ENCODE measurements around the gene TNRC18.
"Not testable (repeated sequence)": the region's sequence is repeated elsewhere in the genome, so short reads cannot be mapped to it uniquely, and the experiment has no call there.

TNRC18 gene

DNA sequence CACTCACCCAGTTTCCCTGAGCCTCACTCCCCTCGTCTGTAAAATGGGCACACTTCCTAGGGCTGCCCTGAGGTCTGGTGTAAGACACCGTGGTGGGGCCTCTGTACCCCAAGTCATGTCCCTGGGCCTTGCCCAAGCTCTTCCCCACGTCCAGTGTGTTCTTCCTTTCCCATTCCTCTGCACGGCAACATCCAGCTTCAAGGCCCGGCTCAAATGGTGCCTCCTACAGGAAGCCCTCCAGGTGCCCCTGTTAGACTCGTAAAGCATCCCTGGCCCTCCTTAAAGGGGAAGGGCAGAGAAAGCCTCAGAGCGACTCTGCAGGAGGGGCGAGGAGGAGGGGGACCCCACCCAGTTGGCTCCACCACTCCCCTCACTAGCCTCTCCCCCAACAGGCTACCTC, 132.3 kb downstream of the TNRC18 start:
- Histone ChIP-seq H3K4me2 (no peak overlapping the region), H4K20me1 (ENCODE audit: insufficient read depth) (no peaks in the 10 kb centered on the region), H3K27ac (no peak overlapping the region), H3K4me1 (ENCODE audit: low read depth, poor library complexity, severe bottlenecking) (no peaks in the 10 kb centered on the region), H3K27me3 (ENCODE audit: insufficient read depth, low read depth) (no peaks in the 10 kb centered on the region; the same call in 1 of the 2 replicates), H3K36me3 (ENCODE audit: insufficient read depth) (no peaks in the 10 kb centered on the region), H3K4me3 (IDR thresholded peaks at IDR 0.05; ENCODE audit: insufficient read depth, low read depth, low read length) (no peak overlapping the region), H3K9ac (no peak overlapping the region), H3K79me2 (ENCODE audit: insufficient read depth, low read depth) (no peaks in the 10 kb centered on the region), H2AFZ (ENCODE audit: low read depth) (no peak overlapping the region)
- TF ChIP-seq, protein P1, sequence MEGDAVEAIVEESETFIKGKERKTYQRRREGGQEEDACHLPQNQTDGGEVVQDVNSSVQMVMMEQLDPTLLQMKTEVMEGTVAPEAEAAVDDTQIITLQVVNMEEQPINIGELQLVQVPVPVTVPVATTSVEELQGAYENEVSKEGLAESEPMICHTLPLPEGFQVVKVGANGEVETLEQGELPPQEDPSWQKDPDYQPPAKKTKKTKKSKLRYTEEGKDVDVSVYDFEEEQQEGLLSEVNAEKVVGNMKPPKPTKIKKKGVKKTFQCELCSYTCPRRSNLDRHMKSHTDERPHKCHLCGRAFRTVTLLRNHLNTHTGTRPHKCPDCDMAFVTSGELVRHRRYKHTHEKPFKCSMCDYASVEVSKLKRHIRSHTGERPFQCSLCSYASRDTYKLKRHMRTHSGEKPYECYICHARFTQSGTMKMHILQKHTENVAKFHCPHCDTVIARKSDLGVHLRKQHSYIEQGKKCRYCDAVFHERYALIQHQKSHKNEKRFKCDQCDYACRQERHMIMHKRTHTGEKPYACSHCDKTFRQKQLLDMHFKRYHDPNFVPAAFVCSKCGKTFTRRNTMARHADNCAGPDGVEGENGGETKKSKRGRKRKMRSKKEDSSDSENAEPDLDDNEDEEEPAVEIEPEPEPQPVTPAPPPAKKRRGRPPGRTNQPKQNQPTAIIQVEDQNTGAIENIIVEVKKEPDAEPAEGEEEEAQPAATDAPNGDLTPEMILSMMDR (conservative IDR thresholded peaks at IDR 0.05; ENCODE audit: low read depth, low read length): no peak

DNA sequence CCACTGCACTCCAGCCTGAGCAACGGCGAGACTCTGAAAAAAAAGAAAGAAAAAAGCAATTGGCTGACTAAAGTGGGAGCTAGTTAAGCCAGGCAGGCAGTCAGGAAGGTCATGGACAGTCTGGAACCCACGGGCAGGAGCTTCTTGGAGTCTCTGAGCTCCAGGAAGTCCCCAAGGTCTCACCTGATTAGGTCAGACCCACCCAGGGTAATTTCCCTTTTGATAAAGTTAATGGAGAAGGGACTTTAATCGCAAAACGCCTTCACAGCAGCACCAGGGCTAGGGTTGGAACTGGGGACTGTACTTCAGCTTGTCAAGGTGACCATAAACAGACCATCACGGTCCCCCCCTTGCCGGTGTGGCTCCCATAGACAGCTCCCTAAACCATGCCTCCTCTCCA, 134.3 kb downstream of the TNRC18 start:
- H3K27me3 ChIP-seq (ENCODE audit: insufficient read depth, low read depth): peaks cover 3% of the 10 kb centered on the region
- no peaks in the 10 kb centered on the region for H3K4me1 ChIP-seq (ENCODE audit: low read depth, poor library complexity, severe bottlenecking)
- no peak overlapping the region for H3K27ac ChIP-seq
- TF ChIP-seq, protein P1 (conservative IDR thresholded peaks at IDR 0.05; ENCODE audit: low read depth, low read length): no peak
- no peaks in the 10 kb centered on the region for H3K79me2 ChIP-seq (ENCODE audit: insufficient read depth, low read depth)
- no peak overlapping the region for H3K9ac ChIP-seq
- H2AFZ ChIP-seq (ENCODE audit: low read depth): no peak overlapping the region
- no peak overlapping the region for H3K4me3 ChIP-seq (IDR thresholded peaks at IDR 0.05; ENCODE audit: insufficient read depth, low read depth, low read length)
- H3K36me3 ChIP-seq (ENCODE audit: insufficient read depth): no peaks in the 10 kb centered on the region
- no peaks in the 10 kb centered on the region for H4K20me1 ChIP-seq (ENCODE audit: insufficient read depth)
- no peak overlapping the region for H3K4me2 ChIP-seq

DNA sequence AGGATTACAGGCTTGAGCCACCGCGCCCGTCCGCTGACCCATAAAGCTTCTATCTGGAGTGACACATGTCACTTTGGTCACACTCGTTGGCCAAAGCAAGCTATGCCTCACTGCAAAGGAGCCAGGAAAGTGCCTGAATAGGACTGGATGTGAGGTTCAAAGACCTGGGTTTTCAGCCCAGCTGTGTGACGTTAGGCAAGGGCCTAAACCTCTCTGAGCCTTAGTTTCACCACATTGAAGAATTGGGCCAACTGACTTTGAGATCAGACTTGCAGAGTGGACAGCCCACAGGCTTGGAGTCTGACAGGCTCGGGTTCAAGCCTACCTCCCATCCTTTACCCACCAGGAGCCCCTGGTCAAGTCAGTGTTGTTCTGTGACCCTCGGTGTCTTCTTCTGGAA, 135.1 kb downstream of the TNRC18 start:
- H3K9ac ChIP-seq; H2AFZ ChIP-seq (ENCODE audit: low read depth); H3K36me3 ChIP-seq (ENCODE audit: insufficient read depth); H3K4me1 ChIP-seq (ENCODE audit: low read depth, poor library complexity, severe bottlenecking); H3K27ac ChIP-seq; H4K20me1 ChIP-seq (ENCODE audit: insufficient read depth); H3K4me3 ChIP-seq (IDR thresholded peaks at IDR 0.05; ENCODE audit: insufficient read depth, low read depth, low read length); H3K79me2 ChIP-seq (ENCODE audit: insufficient read depth, low read depth); H3K4me2 ChIP-seq: not testable (repeated sequence)
- peaks cover 11% of the 10 kb centered on the region for H3K27me3 ChIP-seq (ENCODE audit: insufficient read depth, low read depth)

DNA sequence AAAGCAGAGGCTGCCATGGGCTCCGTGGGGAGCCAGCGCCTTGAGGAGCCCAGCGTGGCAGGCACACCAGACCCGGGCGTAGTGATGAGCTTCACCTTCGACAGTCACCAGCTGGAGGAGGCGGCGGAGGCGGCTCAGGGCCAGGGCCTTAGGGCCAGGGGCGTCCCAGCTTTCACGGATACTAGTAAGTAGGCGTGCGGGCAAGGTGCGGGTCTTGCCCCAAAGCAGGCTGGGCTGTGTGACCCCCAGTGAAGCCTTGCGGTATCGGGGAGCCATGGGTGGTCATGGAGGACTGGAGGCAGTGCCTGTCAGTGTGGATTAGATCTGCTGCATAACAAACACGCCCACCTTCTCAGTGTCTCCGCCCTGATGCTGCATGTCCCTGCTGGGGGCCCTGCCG, 135.8 kb downstream of the TNRC18 start:
- Histone ChIP-seq H3K27ac (no peak overlapping the region), H3K36me3 (ENCODE audit: insufficient read depth) (no peaks in the 10 kb centered on the region), H3K4me1 (ENCODE audit: low read depth, poor library complexity, severe bottlenecking) (no peaks in the 10 kb centered on the region), H3K79me2 (ENCODE audit: insufficient read depth, low read depth) (no peaks in the 10 kb centered on the region), H3K27me3 (ENCODE audit: insufficient read depth, low read depth) (peaks cover 14% of the 10 kb centered on the region), H4K20me1 (ENCODE audit: insufficient read depth) (no peaks in the 10 kb centered on the region), H3K4me3 (IDR thresholded peaks at IDR 0.05; ENCODE audit: insufficient read depth, low read depth, low read length) (no peak overlapping the region), H3K4me2 (no peak overlapping the region), H3K9ac (no peak overlapping the region), H2AFZ (ENCODE audit: low read depth) (no peak overlapping the region)
- TF ChIP-seq, protein P1 (conservative IDR thresholded peaks at IDR 0.05; ENCODE audit: low read depth, low read length): no peak

DNA sequence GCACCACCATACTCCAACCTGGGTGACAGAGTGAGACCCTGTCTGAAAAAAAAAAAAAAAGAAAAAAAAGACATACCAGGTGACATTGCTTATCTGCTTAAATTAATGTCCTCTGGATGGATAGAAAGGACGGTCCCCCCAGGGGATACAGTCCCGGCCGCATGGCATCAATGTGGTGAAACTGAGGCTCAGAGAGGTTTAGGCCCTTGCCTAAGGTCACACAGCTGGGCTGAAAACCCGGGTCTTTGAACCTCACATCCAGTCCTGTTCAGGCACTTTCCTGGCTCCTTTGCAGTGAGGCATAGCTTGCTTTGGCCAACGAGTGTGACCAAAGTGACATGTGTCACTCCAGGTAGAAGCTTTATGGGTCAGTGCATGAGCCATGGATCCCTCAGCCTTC, 136.3 kb downstream of the TNRC18 start:
- not testable (repeated sequence) for H3K4me3 ChIP-seq (IDR thresholded peaks at IDR 0.05; ENCODE audit: insufficient read depth, low read depth, low read length)

More for the DNA sequence above, 136.3 kb downstream of the TNRC18 start:
- H3K4me1 ChIP-seq (ENCODE audit: low read depth, poor library complexity, severe bottlenecking); H2AFZ ChIP-seq (ENCODE audit: low read depth); H4K20me1 ChIP-seq (ENCODE audit: insufficient read depth); H3K79me2 ChIP-seq (ENCODE audit: insufficient read depth, low read depth); H3K27ac ChIP-seq; H3K4me2 ChIP-seq; H3K36me3 ChIP-seq (ENCODE audit: insufficient read depth); H3K9ac ChIP-seq: not testable (repeated sequence)
- peaks cover 14% of the 10 kb centered on the region for H3K27me3 ChIP-seq (ENCODE audit: insufficient read depth, low read depth)

Data from KMS-11 (cell line).